ENCODE data around the gene TMTC4.

The TMTC4 gene

GRCh38 chr13:100673713-100674571 lies 653 bp downstream of the TMTC4 start:
- no peak for TF ChIP-seq CTCF (IDR thresholded peaks at IDR 0.05)
- no peaks in the 10 kb centered on the region for H3K27me3 ChIP-seq (ENCODE audit: control insufficient read depth, insufficient read depth, low read length)
- no peaks in the 10 kb centered on the region for H3K36me3 ChIP-seq (ENCODE audit: control insufficient read depth, insufficient read depth, low read length)
- no peaks in the 10 kb centered on the region for H3K4me1 ChIP-seq
- H3K9ac ChIP-seq: no peak overlapping the region
- H3K9me3 ChIP-seq (ENCODE audit: control insufficient read depth, low read length): no peaks in the 10 kb centered on the region
- H3K27ac ChIP-seq: no peak overlapping the region
- H3K79me2 ChIP-seq: no peaks in the 10 kb centered on the region
- H2AFZ ChIP-seq: peak overlapping the region; percentile 69
- H3K4me3 ChIP-seq (ENCODE audit: low read depth, low read length): peak overlapping the region; percentile 48
- H3K4me2 ChIP-seq (ENCODE audit: low read length): peak overlapping the region; percentile 83

GRCh38 chr13:100673376-100673712 lies 1.3 kb downstream of the TMTC4 start:
- no peaks in the 10 kb centered on the region for H3K79me2 ChIP-seq
- H3K9ac ChIP-seq: no peak overlapping the region
- no peaks in the 10 kb centered on the region for H3K27me3 ChIP-seq (ENCODE audit: control insufficient read depth, insufficient read depth, low read length)
- peak overlapping the region; percentile 69 for H2AFZ ChIP-seq
- H3K4me3 ChIP-seq (ENCODE audit: low read depth, low read length): peak overlapping the region; percentile 48
- no peaks in the 10 kb centered on the region for H3K36me3 ChIP-seq (ENCODE audit: control insufficient read depth, insufficient read depth, low read length)
- H3K4me2 ChIP-seq (ENCODE audit: low read length): peak overlapping the region; percentile 83
- H3K4me1 ChIP-seq: no peaks in the 10 kb centered on the region
- no peak for TF ChIP-seq CTCF (IDR thresholded peaks at IDR 0.05)
- no peak overlapping the region for H3K27ac ChIP-seq
- H3K9me3 ChIP-seq (ENCODE audit: control insufficient read depth, low read length): no peaks in the 10 kb centered on the region

DNA sequence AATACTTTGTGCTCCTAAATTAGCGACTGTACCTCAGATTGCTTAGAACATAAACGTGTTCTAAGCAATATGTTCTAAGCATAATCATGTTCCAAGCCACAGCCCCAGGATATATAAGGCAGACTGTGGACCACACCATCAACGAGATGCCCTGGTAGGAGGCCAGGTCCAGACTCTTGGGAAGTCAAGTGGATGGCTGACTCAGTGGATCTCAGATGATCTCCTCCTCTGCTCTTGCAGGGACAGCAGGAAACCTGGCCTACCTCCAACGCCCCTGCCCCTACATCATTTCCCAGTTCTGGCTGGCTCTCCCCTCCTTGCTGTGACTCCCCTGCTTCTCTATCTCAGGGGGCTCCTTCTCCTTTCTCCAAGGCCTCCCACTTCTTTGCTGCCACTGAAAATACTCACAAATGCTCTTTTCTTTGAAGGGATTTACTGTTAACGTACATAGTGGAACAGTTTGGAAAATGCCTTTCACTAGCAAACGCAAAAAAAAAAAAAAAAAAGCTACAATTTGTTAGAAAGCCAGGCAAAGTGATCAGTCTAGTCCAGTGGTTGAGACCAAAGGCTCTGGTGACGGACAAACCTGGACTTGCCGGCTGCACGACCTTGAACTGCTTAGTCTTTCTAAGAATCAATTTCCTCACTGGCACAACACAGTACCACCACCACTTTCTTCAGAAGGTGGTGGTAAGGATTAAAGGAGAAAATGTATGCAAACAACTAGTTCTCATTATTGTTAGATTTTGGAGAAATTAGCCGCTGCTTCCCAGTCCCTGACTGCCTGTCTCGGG lies 3.0 kb downstream of the TMTC4 start:
- Histone ChIP-seq H3K27me3 (ENCODE audit: control insufficient read depth, insufficient read depth, low read length) (no peaks in the 10 kb centered on the region), H3K9me3 (ENCODE audit: control insufficient read depth, low read length) (no peaks in the 10 kb centered on the region), H3K79me2 (no peaks in the 10 kb centered on the region), H3K4me1 (no peaks in the 10 kb centered on the region), H3K36me3 (ENCODE audit: control insufficient read depth, insufficient read depth, low read length) (no peaks in the 10 kb centered on the region), H3K27ac (no peak overlapping the region), H3K4me2 (ENCODE audit: low read length) (no peak overlapping the region), H3K9ac (no peak overlapping the region), H3K4me3 (ENCODE audit: low read depth, low read length) (no peak overlapping the region), H2AFZ (no peak overlapping the region)
- no peak for TF ChIP-seq CTCF (IDR thresholded peaks at IDR 0.05)

GRCh38 chr13:100668408-100668807 lies 6.2 kb downstream of the TMTC4 start:
- H3K27ac ChIP-seq: no peak overlapping the region

More at GRCh38 chr13:100668408-100668807, 6.2 kb downstream of the TMTC4 start:
- H3K4me1 ChIP-seq: no peaks in the 10 kb centered on the region
- H3K4me2 ChIP-seq (ENCODE audit: low read length): no peak overlapping the region
- no peaks in the 10 kb centered on the region for H3K27me3 ChIP-seq (ENCODE audit: control insufficient read depth, insufficient read depth, low read length)
- H3K79me2 ChIP-seq: no peaks in the 10 kb centered on the region
- no peak for TF ChIP-seq CTCF (IDR thresholded peaks at IDR 0.05)
- no peak overlapping the region for H2AFZ ChIP-seq
- no peaks in the 10 kb centered on the region for H3K9me3 ChIP-seq (ENCODE audit: control insufficient read depth, low read length)
- no peaks in the 10 kb centered on the region for H3K36me3 ChIP-seq (ENCODE audit: control insufficient read depth, insufficient read depth, low read length)
- H3K4me3 ChIP-seq (ENCODE audit: low read depth, low read length): no peak overlapping the region
- H3K9ac ChIP-seq: no peak overlapping the region

Measured in parathyroid adenoma (tissue), 2 donors.